Suprapubic skin (tissue), 4 donors: ENCODE results near the gene TRAPPC2B. TPM values are rescaled to one million over a fixed set of nuclear protein-coding genes. Genes with fewer than 3 reads are reported as not detected.

Source experiments
- DNase-seq, 2 donors: peaks; one replicate each; pipeline ENCODE4 v3.0.0-alpha.2; 2019; ENCODE audit warnings: low spot score in 2 of 2
- H3K27ac ChIP-seq: fragments of 200-600 bp; sonication (generic); one replicate; pipeline ENCODE4 v1.5.1; 2019
- H3K27me3 ChIP-seq: fragments of 200-600 bp; sonication (generic); one replicate; pipeline ENCODE4 v1.5.1; 2019
- H3K36me3 ChIP-seq: fragments of 200-600 bp; sonication (generic); one replicate; pipeline ENCODE4 v1.5.1; 2019
- H3K4me1 ChIP-seq: fragments of 200-600 bp; sonication (generic); one replicate; pipeline ENCODE4 v1.5.1; 2019
- H3K4me3 ChIP-seq: fragments of 200-600 bp; sonication (generic); one replicate; pipeline ENCODE4 v1.5.1; 2019; ENCODE audit warnings: mild to moderate bottlenecking
- H3K9me3 ChIP-seq: fragments of 200-600 bp; sonication (generic); one replicate; pipeline ENCODE4 v1.5.1; 2019
- EP300 ChIP-seq: sonication (generic); formaldehyde crosslinking; IDR thresholded peaks from one replicate; pipeline ENCODE4 v1.6.1; 2017; ENCODE audit warnings: antibody characterized with exemption
- POLR2A ChIP-seq, 2 donors: fragments of 450-650 bp; IDR thresholded peaks; one replicate each; pipeline ENCODE4 v1.6.1; 2017; ENCODE audit warnings: antibody characterized with exemption in 2 of 2, mild to moderate bottlenecking in 2 of 2, moderate library complexity in 2 of 2
- POLR2AphosphoS5 ChIP-seq, 3 donors: sonication (generic); formaldehyde crosslinking; IDR thresholded peaks; one replicate each; pipeline ENCODE4 v1.6.1; 2017; ENCODE audit warnings: antibody characterized with exemption in 3 of 3
- WGBS: methylation state at CpG from one replicate; pipeline ENCODE4 v1.1.5; 2018; 5-methylcytosine and 5-hydroxymethylcytosine counted together
- total RNA-seq, 4 donors: library from RNA; depleted of rRNA; stranded (reverse); fragments of >200 nt; gene quantifications; one replicate each; pipeline ENCODE4 v1.1.0, GENCODE V29; 2016
- TF ChIP-seq, protein P1 (sequence below), 2 donors: fragments of 200-600 bp in 1 of 2; fragments of 450-650 bp in 1 of 2; sonication (generic) in 1 of 2; IDR thresholded peaks; one replicate each; pipeline ENCODE4 v1.5.1; 2016 to 2019; ENCODE audit warnings: antibody characterized with exemption in 2 of 2, mild to moderate bottlenecking in 1 of 2, moderate library complexity in 1 of 2

Gene TRAPPC2B
- total RNA-seq, result 10 to 100 TPM; 16.5 to 20.7 (median 19.9) TPM

- H3K4me3 ChIP-seq, result peak within 1 kb of the TSS; percentile 67
- no peaks in the 10 kb centered on the region for H3K9me3 ChIP-seq
- H3K27me3 ChIP-seq, result no peaks in the 10 kb centered on the region
- DNase-seq, result peak; percentile 99
- peaks cover 6% of the 10 kb centered on the region for H3K36me3 ChIP-seq
- peaks cover 18% of the 10 kb centered on the region for H3K4me1 ChIP-seq
- WGBS, result 1% methylated on average over 42 of the region's 47 CpGs
- TF ChIP-seq POLR2A (IDR thresholded peaks at IDR 0.05), result peak in 1 of 2 donors; percentile 66
- TF ChIP-seq, protein P1, sequence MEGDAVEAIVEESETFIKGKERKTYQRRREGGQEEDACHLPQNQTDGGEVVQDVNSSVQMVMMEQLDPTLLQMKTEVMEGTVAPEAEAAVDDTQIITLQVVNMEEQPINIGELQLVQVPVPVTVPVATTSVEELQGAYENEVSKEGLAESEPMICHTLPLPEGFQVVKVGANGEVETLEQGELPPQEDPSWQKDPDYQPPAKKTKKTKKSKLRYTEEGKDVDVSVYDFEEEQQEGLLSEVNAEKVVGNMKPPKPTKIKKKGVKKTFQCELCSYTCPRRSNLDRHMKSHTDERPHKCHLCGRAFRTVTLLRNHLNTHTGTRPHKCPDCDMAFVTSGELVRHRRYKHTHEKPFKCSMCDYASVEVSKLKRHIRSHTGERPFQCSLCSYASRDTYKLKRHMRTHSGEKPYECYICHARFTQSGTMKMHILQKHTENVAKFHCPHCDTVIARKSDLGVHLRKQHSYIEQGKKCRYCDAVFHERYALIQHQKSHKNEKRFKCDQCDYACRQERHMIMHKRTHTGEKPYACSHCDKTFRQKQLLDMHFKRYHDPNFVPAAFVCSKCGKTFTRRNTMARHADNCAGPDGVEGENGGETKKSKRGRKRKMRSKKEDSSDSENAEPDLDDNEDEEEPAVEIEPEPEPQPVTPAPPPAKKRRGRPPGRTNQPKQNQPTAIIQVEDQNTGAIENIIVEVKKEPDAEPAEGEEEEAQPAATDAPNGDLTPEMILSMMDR (IDR thresholded peaks at IDR 0.05), result no peak
- TF ChIP-seq EP300, result peak; percentile 71
- peak; percentile 11 to 97 (median 76) for TF ChIP-seq POLR2AphosphoS5 (IDR thresholded peaks at IDR 0.05)
- H3K27ac ChIP-seq, result peak within 1 kb of the TSS; percentile 87
Observed at GRCh38 chr19:57362997-57363687, at the start of gene TRAPPC2B, which contains the start of gene ZNF547. Gene TRAPPC2B, plus strand, starts transcription at chr19:57363551. Its CDS starts 1,283 bp downstream, at chr19:57364834. Gene ZNF547, plus strand, starts transcription at chr19:57363551. Its CDS starts 5,005 bp downstream, at chr19:57368556.

- DNase-seq, result no peak
- H3K27me3 ChIP-seq, result peaks cover 9% of the 10 kb centered on the region
- TF ChIP-seq EP300, result no peak
- TF ChIP-seq, protein P1 (IDR thresholded peaks at IDR 0.05), result no peak
- no peak for TF ChIP-seq POLR2A (IDR thresholded peaks at IDR 0.05)
- no peak for TF ChIP-seq POLR2AphosphoS5 (IDR thresholded peaks at IDR 0.05)
- H3K27ac ChIP-seq, result no peak overlapping the region
- no peak overlapping the region for H3K4me3 ChIP-seq
- WGBS, result 87% methylated on average over 4 of the region's 4 CpGs
- H3K9me3 ChIP-seq, result no peaks in the 10 kb centered on the region
- H3K4me1 ChIP-seq, result no peaks in the 10 kb centered on the region
- no peaks in the 10 kb centered on the region for H3K36me3 ChIP-seq
Observed at GRCh38 chr19:57314146-57314545, 49.2 kb upstream of the TRAPPC2B start.

DNA sequence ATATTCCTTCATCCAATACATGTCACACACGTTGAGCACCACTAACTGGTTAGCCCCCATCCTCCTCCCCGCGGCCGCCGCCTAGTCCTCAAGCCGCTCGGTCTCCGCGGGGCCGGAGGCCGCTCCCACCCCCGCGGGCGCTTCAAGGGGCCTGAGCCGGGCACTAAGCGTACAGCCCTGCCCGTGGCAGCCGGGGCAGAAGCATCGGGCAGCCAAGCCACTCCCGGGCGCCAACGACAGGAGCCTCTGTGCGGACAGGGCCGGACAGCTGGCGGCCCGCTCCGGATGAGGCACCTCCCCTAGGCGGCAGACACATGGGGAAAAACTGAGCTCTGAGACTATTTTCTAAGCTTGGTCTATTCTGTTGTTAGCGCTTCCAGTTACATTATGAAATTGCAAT lies 45.8 kb upstream of the TRAPPC2B start:
- Histone ChIP-seq H3K9me3 (no peaks in the 10 kb centered on the region), H3K36me3 (no peaks in the 10 kb centered on the region), H3K27me3 (peaks cover 9% of the 10 kb centered on the region), H3K27ac (no peak overlapping the region), H3K4me1 (peaks cover 23% of the 10 kb centered on the region), H3K4me3 (no peak overlapping the region)
- no peak for DNase-seq
- TF ChIP-seq POLR2AphosphoS5 (IDR thresholded peaks at IDR 0.05), result no peak
- no peak for TF ChIP-seq EP300
- TF ChIP-seq, protein P1 (IDR thresholded peaks at IDR 0.05), result no peak
- TF ChIP-seq POLR2A (IDR thresholded peaks at IDR 0.05), result no peak
- WGBS, result 17% methylated on average over 24 of the region's 29 CpGs

GRCh38 chr19:57319869-57320179 lies 43.5 kb upstream of the TRAPPC2B start:
- Histone ChIP-seq H3K4me1 (peaks cover 26% of the 10 kb centered on the region), H3K36me3 (peaks cover 18% of the 10 kb centered on the region), H3K4me3 (peak overlapping the region; percentile 68), H3K27me3 (peaks cover 9% of the 10 kb centered on the region), H3K9me3 (no peaks in the 10 kb centered on the region), H3K27ac (peak overlapping the region; percentile 73)
- no peak for DNase-seq
- TF ChIP-seq EP300 (no peak), POLR2A (IDR thresholded peaks at IDR 0.05) (no peak), POLR2AphosphoS5 (IDR thresholded peaks at IDR 0.05) (no peak)
- TF ChIP-seq, protein P1 (IDR thresholded peaks at IDR 0.05), result no peak
- WGBS, result 0% methylated on average over 1 of the region's 1 CpG

- Histone ChIP-seq H3K4me3 (peak within 1 kb of the TSS; percentile 68), H3K27ac (peak within 1 kb of the TSS; percentile 73), H3K27me3 (peaks cover 9% of the 10 kb centered on the region), H3K9me3 (no peaks in the 10 kb centered on the region), H3K36me3 (peaks cover 24% of the 10 kb centered on the region), H3K4me1 (peaks cover 26% of the 10 kb centered on the region)
- DNase-seq, result peak; percentile 96 to 97
- WGBS, result under 1% methylated on average over 61 of the region's 71 CpGs
- TF ChIP-seq POLR2A (IDR thresholded peaks at IDR 0.05) (peak in 1 of 2 donors; percentile 66), EP300 (no peak), POLR2AphosphoS5 (IDR thresholded peaks at IDR 0.05) (peak in 2 of 3 donors; percentile 70 to 84)
- TF ChIP-seq, protein P1 (IDR thresholded peaks at IDR 0.05), result no peak
Observed at GRCh38 chr19:57320180-57321084, 42.9 kb upstream of the TRAPPC2B start, which contains the start of gene ZNF543. Gene ZNF543, plus strand, starts transcription at chr19:57320472. Its CDS starts 382 bp downstream, at chr19:57320854.
